NK-92 (cell line): ENCODE data around the gene KANSL2.
"Not testable (repeated sequence)": the region's sequence is repeated elsewhere in the genome, so short reads cannot be mapped to it uniquely, and the experiment has no call there.

Experiments
- DNase-seq: peaks from one replicate; lab custom pipeline; 2025; ENCODE audit not compliant: unreplicated experiment; lab: John Stamatoyannopoulos, UW

KANSL2 gene, protein sequence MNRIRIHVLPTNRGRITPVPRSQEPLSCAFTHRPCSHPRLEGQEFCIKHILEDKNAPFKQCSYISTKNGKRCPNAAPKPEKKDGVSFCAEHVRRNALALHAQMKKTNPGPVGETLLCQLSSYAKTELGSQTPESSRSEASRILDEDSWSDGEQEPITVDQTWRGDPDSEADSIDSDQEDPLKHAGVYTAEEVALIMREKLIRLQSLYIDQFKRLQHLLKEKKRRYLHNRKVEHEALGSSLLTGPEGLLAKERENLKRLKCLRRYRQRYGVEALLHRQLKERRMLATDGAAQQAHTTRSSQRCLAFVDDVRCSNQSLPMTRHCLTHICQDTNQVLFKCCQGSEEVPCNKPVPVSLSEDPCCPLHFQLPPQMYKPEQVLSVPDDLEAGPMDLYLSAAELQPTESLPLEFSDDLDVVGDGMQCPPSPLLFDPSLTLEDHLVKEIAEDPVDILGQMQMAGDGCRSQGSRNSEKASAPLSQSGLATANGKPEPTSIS

DNA sequence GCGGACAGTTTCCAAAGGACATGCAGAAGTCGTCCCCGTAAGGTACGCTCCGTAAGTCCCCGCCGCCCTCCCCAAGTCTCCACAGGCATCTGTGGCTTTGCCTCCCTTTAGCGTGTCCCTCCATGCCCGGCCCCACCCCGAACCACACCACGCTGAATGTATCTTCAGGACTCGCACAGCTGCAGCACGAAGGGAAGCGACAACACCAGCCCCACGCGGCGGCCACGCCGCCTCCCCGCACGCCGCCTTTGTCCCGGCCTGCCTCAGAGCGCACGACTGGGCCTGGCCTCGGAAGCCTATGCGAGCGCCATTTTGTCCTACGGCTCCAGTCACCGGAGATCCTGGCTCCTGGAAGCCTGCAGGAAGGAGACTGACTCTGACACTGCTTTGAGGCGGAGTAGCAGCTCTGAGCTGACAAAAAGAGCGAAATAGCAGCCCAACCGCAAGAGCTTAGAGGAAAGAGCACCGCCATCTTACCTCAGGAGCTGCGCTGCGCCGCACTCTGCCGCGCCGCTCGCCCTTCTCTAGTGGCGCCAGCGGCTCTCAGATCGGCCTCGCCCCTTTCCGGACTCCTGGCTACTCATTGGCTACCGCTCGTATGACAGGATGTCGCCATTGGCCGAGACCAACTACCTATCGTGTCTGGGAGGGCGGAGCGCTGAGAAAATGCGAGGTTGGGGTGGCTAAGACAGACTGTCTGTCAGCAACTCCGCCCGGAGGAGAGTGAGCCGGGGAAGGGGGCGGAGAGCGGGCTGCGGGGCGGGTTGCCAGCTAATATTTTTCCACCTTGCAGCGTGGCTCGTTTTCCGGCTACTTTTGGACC lies at the start of gene KANSL2:
KANSL2 (minus strand) TSS at position 529 of the 823 bp plus-strand sequence. CDS start 606 bp downstream, outside the sequence.
- peak; percentile 87 for DNase-seq

- no peak for DNase-seq
Measured at GRCh38 chr12:48728807-48729206, 46.8 kb upstream of the KANSL2 start.

GRCh38 chr12:48720737-48721136 lies 38.7 kb upstream of the KANSL2 start:
- not testable (repeated sequence) for DNase-seq

- DNase-seq = not testable (repeated sequence)
Measured at GRCh38 chr12:48720171-48720570, 38.1 kb upstream of the KANSL2 start.

- DNase-seq = not testable (repeated sequence)
Measured at GRCh38 chr12:48719002-48719401, 37.0 kb upstream of the KANSL2 start.

GRCh38 chr12:48717252-48717695 lies 35.2 kb upstream of the KANSL2 start:
- no peak for DNase-seq

- DNase-seq = peak; percentile 85
Measured at GRCh38 chr12:48716493-48717251, 34.6 kb upstream of the KANSL2 start, which contains the start of gene CCNT1. Gene CCNT1, minus strand, starts transcription at chr12:48716707. Its CDS starts 32 bp downstream, at chr12:48716675.

DNA sequence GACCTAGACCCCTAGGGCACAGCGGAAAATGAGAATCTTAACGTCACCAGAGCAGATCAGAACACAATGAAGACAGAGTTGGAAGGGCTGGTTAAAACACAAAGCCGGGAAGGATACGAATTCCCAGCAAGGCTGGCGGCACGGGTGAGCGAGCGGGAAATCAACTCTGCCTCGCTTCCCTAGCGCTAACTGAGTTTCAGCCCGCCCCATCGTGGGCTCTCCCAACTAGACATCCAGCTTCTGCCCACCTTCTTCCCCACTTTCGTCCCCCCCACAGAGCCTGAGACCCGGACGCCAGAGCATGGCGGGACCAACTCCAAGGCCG lies 34.1 kb upstream of the KANSL2 start:
- DNase-seq = no peak

GRCh38 chr12:48712209-48712608 lies 30.2 kb upstream of the KANSL2 start:
- no peak for DNase-seq

DNA sequence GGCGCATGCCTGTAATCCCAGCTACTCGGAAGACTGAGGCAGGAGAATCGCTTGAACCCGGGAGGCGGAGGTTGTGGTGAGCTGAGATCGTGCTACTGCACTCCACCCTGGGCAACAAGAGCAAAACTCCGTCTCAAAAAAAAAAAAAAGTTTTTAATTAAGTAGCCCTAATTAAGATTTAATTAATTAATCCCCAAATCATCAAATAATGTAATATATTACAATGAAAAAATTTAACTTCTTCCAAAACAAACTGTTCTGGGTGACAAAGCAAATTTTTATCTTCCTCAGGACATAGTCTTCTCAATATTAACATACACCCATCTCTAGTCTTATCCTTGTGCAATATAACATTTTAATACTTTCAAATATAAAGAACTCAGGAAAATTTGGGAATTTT lies 16.8 kb upstream of the KANSL2 start:
- DNase-seq = not testable (repeated sequence)

GRCh38 chr12:48696626-48697025 lies 14.6 kb upstream of the KANSL2 start:
- DNase-seq = no peak

GRCh38 chr12:48695859-48696258 lies 13.8 kb upstream of the KANSL2 start:
- no peak for DNase-seq

DNA sequence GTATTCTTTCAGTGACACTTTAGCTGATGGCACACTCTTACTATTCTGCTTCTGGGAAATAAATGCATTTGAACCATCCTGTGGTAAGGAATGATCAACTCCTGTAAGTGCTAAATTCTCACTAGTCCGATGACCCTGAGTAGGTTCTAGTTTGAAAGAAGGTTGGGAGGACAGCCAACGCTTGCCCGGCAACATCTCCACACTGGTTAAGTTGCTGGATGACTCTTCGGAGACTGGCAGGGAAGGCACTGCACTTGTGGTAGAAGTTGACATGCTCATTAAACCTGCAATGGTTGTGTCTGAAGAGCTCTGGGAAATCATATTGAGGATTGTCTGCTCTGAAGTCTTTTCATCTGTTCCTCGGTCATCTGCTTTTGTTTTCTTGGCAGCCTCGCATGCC lies 12.0 kb upstream of the KANSL2 start:
- no peak for DNase-seq

DNA sequence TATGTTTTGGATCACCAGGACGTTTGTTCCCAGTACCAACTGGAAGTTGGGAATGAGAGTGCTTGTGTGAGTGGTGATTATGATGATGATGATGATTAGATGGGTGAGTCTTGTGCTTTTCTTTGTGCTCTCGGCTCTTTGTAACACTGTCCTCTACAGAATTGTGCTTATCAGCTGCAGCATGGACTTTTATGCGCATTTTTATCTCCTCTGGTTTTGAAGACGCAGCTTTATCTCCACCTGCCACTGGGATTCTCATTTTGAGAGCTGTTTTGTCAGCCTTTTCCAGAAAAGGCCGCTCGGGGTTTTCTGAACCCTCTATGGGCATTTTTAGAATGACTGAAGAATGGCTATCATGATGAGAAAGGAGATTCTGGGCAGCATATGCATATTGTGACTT lies 11.5 kb upstream of the KANSL2 start:
- DNase-seq = no peak

GRCh38 chr12:48691826-48692487 lies 9.9 kb upstream of the KANSL2 start:
- no peak for DNase-seq

DNA sequence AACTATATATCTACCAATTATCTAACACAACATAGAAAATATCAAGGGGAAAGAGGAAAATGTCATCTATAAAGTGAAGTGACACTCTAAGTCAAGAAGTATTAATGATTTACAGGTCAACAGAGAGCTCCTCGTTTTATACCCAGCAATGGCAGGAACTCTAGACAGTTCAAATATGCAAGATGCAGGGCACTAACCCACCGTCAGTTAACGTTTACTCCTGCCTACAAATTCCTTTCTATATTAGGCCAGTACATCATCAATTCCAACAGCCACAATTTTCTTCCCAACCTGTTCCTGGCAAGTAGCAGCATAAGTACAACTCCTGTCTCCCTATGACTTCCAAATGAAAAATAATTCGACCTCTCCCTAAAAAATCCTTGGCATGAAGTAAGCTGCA lies 9.0 kb upstream of the KANSL2 start:
- DNase-seq = no peak

DNA sequence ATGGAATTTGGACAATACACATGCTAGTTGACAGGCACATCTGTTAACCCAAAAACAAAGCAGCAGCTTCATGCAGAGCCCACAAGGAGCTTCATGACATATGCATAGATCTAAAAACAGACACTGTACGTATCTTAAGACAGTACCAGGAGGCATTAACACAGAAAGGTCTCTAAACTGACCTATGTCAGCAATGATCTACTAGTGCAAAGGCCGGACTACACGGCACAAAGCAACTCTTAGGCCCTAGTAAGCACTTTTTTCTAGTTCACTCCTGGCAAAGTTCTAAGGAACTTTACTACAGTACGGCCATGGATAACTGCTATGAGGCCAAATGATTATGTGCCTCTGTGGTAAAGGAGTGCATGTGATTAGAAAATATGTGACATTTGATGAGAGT lies 8.4 kb upstream of the KANSL2 start:
- DNase-seq = no peak

DNA sequence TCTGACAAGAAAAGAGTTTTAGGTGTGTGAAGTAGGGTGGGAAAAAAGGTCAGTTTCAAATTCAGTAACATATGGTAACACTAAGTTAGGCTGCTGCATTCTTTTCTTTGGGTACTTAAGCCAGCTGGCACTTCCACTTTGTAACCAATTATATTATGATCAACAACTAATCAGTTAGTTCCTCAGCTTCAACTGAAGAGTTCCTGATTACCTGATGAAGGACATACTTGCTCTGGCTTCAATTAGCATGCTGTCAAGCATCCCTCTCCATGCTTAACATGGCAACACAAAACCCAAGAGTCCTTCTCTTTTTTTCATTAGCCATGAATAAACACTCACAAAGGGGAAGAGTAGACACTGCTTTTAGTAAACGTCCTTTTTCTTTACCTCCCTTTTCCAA lies 6.8 kb upstream of the KANSL2 start:
- DNase-seq = no peak

- DNase-seq = no peak
Measured at GRCh38 chr12:48687592-48687991, 5.6 kb upstream of the KANSL2 start.

GRCh38 chr12:48686615-48687334 lies 4.7 kb upstream of the KANSL2 start:
- no peak for DNase-seq
